ENCODE data around the gene ACTR6.

DNA sequence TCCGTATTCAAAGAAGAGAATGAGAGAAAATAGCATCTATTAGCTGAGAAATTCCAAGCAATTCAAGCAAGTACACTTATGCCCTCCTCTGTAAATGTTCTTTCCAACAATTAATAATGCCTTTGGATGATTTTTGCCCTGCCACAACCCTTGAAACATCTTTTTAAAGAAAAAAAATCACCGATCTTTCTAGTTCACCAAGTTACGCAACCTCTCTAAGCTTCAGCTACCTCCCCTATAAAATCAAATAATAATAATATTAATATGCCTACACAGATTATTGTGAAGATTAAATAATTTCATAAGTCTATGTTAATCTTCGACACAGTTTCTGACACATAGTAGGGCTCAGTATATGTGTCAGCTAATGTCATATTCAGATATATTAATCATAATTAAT lies 47.1 kb downstream of the ACTR6 start:
- TF ChIP-seq CTCF (IDR thresholded peaks at IDR 0.05; ENCODE audit: low read depth, low read length), result no peak
- no peak for TF ChIP-seq POLR2A (IDR thresholded peaks at IDR 0.05; ENCODE audit: extremely low read depth, insufficient read length)
- no peak for TF ChIP-seq MAX (IDR thresholded peaks at IDR 0.05; ENCODE audit: low read depth, low read length)
